Suprapubic skin (tissue), 3 donors: ENCODE measurements around the gene FOSL1.

Experiments
- POLR2A ChIP-seq, 2 donors: fragments of 450-650 bp; IDR thresholded peaks; one replicate each; pipeline ENCODE4 v1.6.1; 2017; ENCODE audit warnings: antibody characterized with exemption in 2 of 2, mild to moderate bottlenecking in 2 of 2, moderate library complexity in 2 of 2
- TF ChIP-seq, protein P1 (sequence below), 2 donors: fragments of 200-600 bp in 1 of 2; fragments of 450-650 bp in 1 of 2; sonication (generic) in 1 of 2; IDR thresholded peaks; one replicate each; pipeline ENCODE4 v1.5.1; 2016 to 2019; ENCODE audit warnings: antibody characterized with exemption in 2 of 2, mild to moderate bottlenecking in 1 of 2, moderate library complexity in 1 of 2

GRCh38 chr11:65868076-65868667, 32.0 kb downstream of the FOSL1 start:
- TF ChIP-seq, protein P1, sequence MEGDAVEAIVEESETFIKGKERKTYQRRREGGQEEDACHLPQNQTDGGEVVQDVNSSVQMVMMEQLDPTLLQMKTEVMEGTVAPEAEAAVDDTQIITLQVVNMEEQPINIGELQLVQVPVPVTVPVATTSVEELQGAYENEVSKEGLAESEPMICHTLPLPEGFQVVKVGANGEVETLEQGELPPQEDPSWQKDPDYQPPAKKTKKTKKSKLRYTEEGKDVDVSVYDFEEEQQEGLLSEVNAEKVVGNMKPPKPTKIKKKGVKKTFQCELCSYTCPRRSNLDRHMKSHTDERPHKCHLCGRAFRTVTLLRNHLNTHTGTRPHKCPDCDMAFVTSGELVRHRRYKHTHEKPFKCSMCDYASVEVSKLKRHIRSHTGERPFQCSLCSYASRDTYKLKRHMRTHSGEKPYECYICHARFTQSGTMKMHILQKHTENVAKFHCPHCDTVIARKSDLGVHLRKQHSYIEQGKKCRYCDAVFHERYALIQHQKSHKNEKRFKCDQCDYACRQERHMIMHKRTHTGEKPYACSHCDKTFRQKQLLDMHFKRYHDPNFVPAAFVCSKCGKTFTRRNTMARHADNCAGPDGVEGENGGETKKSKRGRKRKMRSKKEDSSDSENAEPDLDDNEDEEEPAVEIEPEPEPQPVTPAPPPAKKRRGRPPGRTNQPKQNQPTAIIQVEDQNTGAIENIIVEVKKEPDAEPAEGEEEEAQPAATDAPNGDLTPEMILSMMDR (IDR thresholded peaks at IDR 0.05) = no peak
- TF ChIP-seq POLR2A (IDR thresholded peaks at IDR 0.05) = no peak
